IMR-90 (cell line): ENCODE measurements around the gene ENPP7. TPM values are rescaled to one million over a fixed set of nuclear protein-coding genes. Genes with fewer than 3 reads are reported as not detected.

Experiments
- ATAC-seq: fragments of 200-7000 bp; cut with Tn5 transposase; 2 replicates; pipeline ENCODE4 v1.9.1; 2020; ENCODE audit warnings: low read depth, mild to moderate bottlenecking, moderate library complexity
- BruUV-seq: library from RNA; stranded (reverse); fragments of 400-500 nt; replicated peaks from 2 replicates; lab custom pipeline; 2021; lab: Mats Ljungman, UMichigan
- CTCF ChIA-PET: fragments of 300-600 bp; formaldehyde crosslinking; extraction: SDS; loops from one replicate; lab custom pipeline; 2021; ENCODE audit warnings: antibody characterized with exemption; lab: Yijun Ruan, JAX
- POLR2A ChIA-PET: fragments of 300-600 bp; sonication (Branson Sonifier 250); formaldehyde crosslinking; loops from one replicate; lab custom pipeline; 2022; ENCODE audit warnings: antibody characterized with exemption; ENCODE audit not compliant: unreplicated experiment; lab: Charles Lee
- DNase-seq: peaks from one replicate; pipeline ENCODE4 v3.0.0; 2013
- H2AFZ ChIP-seq: replicated peaks from 2 replicates; pipeline ENCODE3; 2013; ENCODE audit warnings: low read length, mild to moderate bottlenecking; ENCODE audit not compliant: poor library complexity
- H2AK5ac ChIP-seq: 2 replicates; pipeline ENCODE4 v1.6.1; 2013; ENCODE audit warnings: low read depth, low read length, inconsistent platforms
- H2AK9ac ChIP-seq: replicated peaks from 2 replicates; pipeline ENCODE3; 2013; ENCODE audit warnings: mild to moderate bottlenecking, low read depth, low read length, moderate library complexity; ENCODE audit not compliant: poor library complexity
- H2BK120ac ChIP-seq: 2 replicates; pipeline ENCODE4 v1.6.1; 2013; ENCODE audit warnings: low read depth, low read length, inconsistent platforms
- H2BK15ac ChIP-seq: 3 replicates; pipeline ENCODE4 v1.6.1; 2013; ENCODE audit warnings: low read depth, low read length, inconsistent platforms
- H2BK20ac ChIP-seq: 2 replicates; pipeline ENCODE4 v1.6.1; 2013; ENCODE audit warnings: low read depth, mild to moderate bottlenecking, inconsistent platforms, low read length, moderate library complexity
- H2BK5ac ChIP-seq: 2 replicates; pipeline ENCODE4 v1.6.1; 2013; ENCODE audit warnings: mild to moderate bottlenecking, low read depth, low read length, inconsistent platforms; ENCODE audit not compliant: poor library complexity, severe bottlenecking
- H3K14ac ChIP-seq: replicated peaks from 2 replicates; pipeline ENCODE4 v1.6.1; 2013; ENCODE audit warnings: low read depth, low read length, inconsistent platforms
- H3K18ac ChIP-seq: 2 replicates; pipeline ENCODE4 v1.6.1; 2013; ENCODE audit warnings: low read depth, low read length, control low read depth
- H3K23ac ChIP-seq: 2 replicates; pipeline ENCODE4 v1.6.1; 2013; ENCODE audit warnings: low read depth, low read length, inconsistent platforms
- H3K27ac ChIP-seq: 2 replicates; pipeline ENCODE4 v1.5.1; 2013; ENCODE audit warnings: mild to moderate bottlenecking, control low read depth, low read length; ENCODE audit not compliant: insufficient read depth
- H3K27me3 ChIP-seq: 2 replicates; pipeline ENCODE4 v1.6.1; 2013; ENCODE audit warnings: low read length; ENCODE audit not compliant: control insufficient read depth, insufficient read depth
- H3K36me3 ChIP-seq: 2 replicates; pipeline ENCODE4 v1.6.1; 2013; ENCODE audit warnings: low read length, mixed read lengths; ENCODE audit not compliant: control insufficient read depth, insufficient read depth
- H3K4ac ChIP-seq: 2 replicates; pipeline ENCODE4 v1.6.1; 2013; ENCODE audit warnings: low read depth, low read length, inconsistent platforms
- H3K4me1 ChIP-seq: 2 replicates; pipeline ENCODE4 v1.6.1; 2013; ENCODE audit warnings: low read length, mixed read lengths; ENCODE audit not compliant: control insufficient read depth, insufficient read depth
- H3K4me2 ChIP-seq: 2 replicates; pipeline ENCODE4 v1.6.1; 2013; ENCODE audit warnings: low read depth, mild to moderate bottlenecking, control low read depth, low read length, moderate library complexity
- H3K4me3 ChIP-seq: 2 replicates; pipeline ENCODE4 v1.5.1; 2013; ENCODE audit warnings: low read depth, mild to moderate bottlenecking, control low read depth, low read length, moderate library complexity; ENCODE audit not compliant: insufficient read depth
- H3K56ac ChIP-seq: 2 replicates; pipeline ENCODE4 v1.6.1; 2013; ENCODE audit warnings: low read length, inconsistent platforms; ENCODE audit not compliant: insufficient read depth; ENCODE audit errors: extremely low read depth
- H3K79me1 ChIP-seq, 2 experiments: 2 replicates each; pipeline ENCODE4 v1.6.1; 2013; ENCODE audit warnings: low read length in 2 of 2, inconsistent platforms in 1 of 2, low read depth in 1 of 2
- H3K9ac ChIP-seq: 2 replicates; pipeline ENCODE4 v1.6.1; 2013; ENCODE audit warnings: low read depth, low read length, control low read depth
- H3K9me1 ChIP-seq: 2 replicates; pipeline ENCODE4 v1.6.1; 2013; ENCODE audit warnings: low read length, inconsistent platforms; ENCODE audit not compliant: insufficient read depth
- H3K9me3 ChIP-seq: 2 replicates; pipeline ENCODE4 v1.6.1; 2013; ENCODE audit warnings: low read length; ENCODE audit not compliant: control insufficient read depth, insufficient read depth
- H4K20me1 ChIP-seq: 2 replicates; pipeline ENCODE4 v1.6.1; 2013; ENCODE audit warnings: low read length, inconsistent platforms; ENCODE audit not compliant: insufficient read depth
- H4K5ac ChIP-seq: 2 replicates; pipeline ENCODE4 v1.6.1; 2013; ENCODE audit warnings: mild to moderate bottlenecking, low read depth, low read length, control low read depth
- H4K8ac ChIP-seq, 2 experiments: 2 replicates each; pipeline ENCODE4 v1.6.1; 2013; ENCODE audit warnings: low read depth in 2 of 2, low read length in 2 of 2, control low read depth in 1 of 2, inconsistent platforms in 1 of 2
- H4K91ac ChIP-seq: 2 replicates; pipeline ENCODE4 v1.6.1; 2013; ENCODE audit warnings: low read depth, low read length, inconsistent platforms; ENCODE audit not compliant: insufficient read depth
- BHLHE40 ChIP-seq: fragments of 150-350 bp; IDR thresholded peaks from 2 replicates; pipeline ENCODE4 v1.6.1; 2016; ENCODE audit warnings: mild to moderate bottlenecking, low read depth, low read length
- FOS ChIP-seq: fragments of 150-350 bp; IDR thresholded peaks from 2 replicates; pipeline ENCODE4 v1.6.1; 2016; ENCODE audit warnings: low read depth, low read length
- MXI1 ChIP-seq: IDR thresholded peaks from 2 replicates; pipeline ENCODE4 v1.6.1; 2012; ENCODE audit warnings: low read depth, mild to moderate bottlenecking, low read length, moderate library complexity, borderline replicate concordance
- NFE2L2 ChIP-seq: fragments of 150-350 bp; IDR thresholded peaks from 2 replicates; pipeline ENCODE4 v1.6.1; 2016; ENCODE audit warnings: low read depth, mild to moderate bottlenecking, low read length
- POLR2A ChIP-seq: IDR thresholded peaks from 2 replicates; pipeline ENCODE4 v1.6.1; 2012; ENCODE audit warnings: mild to moderate bottlenecking, low read depth, low read length
- RAD21 ChIP-seq: IDR thresholded peaks from 2 replicates; pipeline ENCODE4 v1.6.1; 2012; ENCODE audit warnings: low read length, improper control_type of control experiment
- RCOR1 ChIP-seq: IDR thresholded peaks from 2 replicates; pipeline ENCODE4 v1.6.1; 2012; ENCODE audit warnings: mild to moderate bottlenecking, low read length, improper control_type of control experiment; ENCODE audit not compliant: insufficient replicate concordance
- RFX5 ChIP-seq: IDR thresholded peaks from 2 replicates; pipeline ENCODE4 v1.8.0; 2012; ENCODE audit warnings: low read depth, mild to moderate bottlenecking, low read length, moderate library complexity
- SMC3 ChIP-seq: fragments of 150-350 bp; IDR thresholded peaks from 2 replicates; pipeline ENCODE4 v1.6.1; 2016; ENCODE audit warnings: low read depth, mild to moderate bottlenecking, antibody characterized with exemption, low read length, moderate library complexity
- WGBS, 2 experiments: methylation state at CpG; one replicate each; pipeline versions ENCODE4 v1.1.5 to v1.1.7; 2013; ENCODE audit warnings: missing lambda C conversion rate in 2 of 2; ENCODE audit not compliant: insufficient read length in 1 of 2; ENCODE audit errors: extremely low coverage in 2 of 2; 5-methylcytosine and 5-hydroxymethylcytosine counted together
- dilution Hi-C: fragments of 300-500 bp; cut with HindIII; formaldehyde crosslinking; loops from one replicate; pipeline ENCODE4 v1.14.3; 2018; ENCODE audit warnings: low sequenced_read_pairs; ENCODE audit not compliant: unreplicated experiment
- in situ Hi-C: fragments of 300-500 bp; cut with MboI; formaldehyde crosslinking; loops from 3 replicates; pipeline ENCODE4 v1.14.3; 2019; ENCODE audit warnings: low sequenced_read_pairs, inconsistent platforms, mixed read lengths
- intact Hi-C: fragments of 100-400 bp; cut with micrococcal nuclease; formaldehyde crosslinking; loops from 2 replicates; pipeline ENCODE4 v1.10.0; 2022
- polyA plus RNA-seq, 3 experiments: library from polyadenylated mRNA; depleted of rRNA; stranded (reverse); fragments of >200 nt; gene quantifications; 2 replicates each; pipeline ENCODE4 v1.2.3, GENCODE V29; 2012; ENCODE audit warnings: low replicate concordance in 1 of 3
- total RNA-seq: library from RNA; depleted of rRNA; stranded (reverse); fragments of >200 nt; gene quantifications from 2 replicates; pipeline ENCODE4 v1.2.3, GENCODE V29; 2012
- TF ChIP-seq, protein P1 (sequence below): conservative IDR thresholded peaks from 2 replicates; pipeline ENCODE4 v1.5.1; 2012; ENCODE audit warnings: mild to moderate bottlenecking, low read depth, low read length, improper control_type of control experiment

The ENPP7 gene
- total and polyA plus RNA-seq, 2 of the 4 experiments (the other 2 are of a cell fraction): not detected

- H3K14ac ChIP-seq: no peak overlapping the region
- H4K91ac ChIP-seq: no peak overlapping the region
- intact Hi-C loops (no loop called here), in situ Hi-C loops (no loop called here), dilution Hi-C loops (no loop called here)
- no peak overlapping the region for H2AK9ac ChIP-seq
- H4K5ac ChIP-seq: no peak overlapping the region
- no peak overlapping the region for H3K4ac ChIP-seq
- CTCF ChIA-PET: interaction anchor here (0.5 kb wide), 1 partner anchor 135 kb away, joined by 4 read pairs; no protein-coding TSS in a partner anchor
- WGBS, 2 experiments: 6% methylated on average over 3 of the region's 8 CpGs; no CpG with 5 or more reads in 1 of the 2 experiments
- H3K36me3 ChIP-seq: no peaks in the 10 kb centered on the region
- H2BK120ac ChIP-seq: no peak overlapping the region
- POLR2A ChIA-PET: no interaction called here
- H4K8ac ChIP-seq: no peak overlapping the region
- H4K20me1 ChIP-seq: no peaks in the 10 kb centered on the region
- H2AFZ ChIP-seq: no peak overlapping the region
- H2BK20ac ChIP-seq: no peak overlapping the region
- H3K9me3 ChIP-seq: no peaks in the 10 kb centered on the region
- no peak for ATAC-seq
- no peaks in the 10 kb centered on the region for H3K79me1 ChIP-seq
- no peak for DNase-seq
- BruUV-seq: no TSS peak
- TF ChIP-seq SMC3: no peak
- no peak for TF ChIP-seq RAD21
- no peak for TF ChIP-seq RFX5
- no peak for TF ChIP-seq POLR2A
- no peak for TF ChIP-seq RCOR1
- TF ChIP-seq MXI1: no peak
- no peak for TF ChIP-seq BHLHE40
- TF ChIP-seq FOS: no peak
- no peak for TF ChIP-seq NFE2L2
- TF ChIP-seq, protein P1, sequence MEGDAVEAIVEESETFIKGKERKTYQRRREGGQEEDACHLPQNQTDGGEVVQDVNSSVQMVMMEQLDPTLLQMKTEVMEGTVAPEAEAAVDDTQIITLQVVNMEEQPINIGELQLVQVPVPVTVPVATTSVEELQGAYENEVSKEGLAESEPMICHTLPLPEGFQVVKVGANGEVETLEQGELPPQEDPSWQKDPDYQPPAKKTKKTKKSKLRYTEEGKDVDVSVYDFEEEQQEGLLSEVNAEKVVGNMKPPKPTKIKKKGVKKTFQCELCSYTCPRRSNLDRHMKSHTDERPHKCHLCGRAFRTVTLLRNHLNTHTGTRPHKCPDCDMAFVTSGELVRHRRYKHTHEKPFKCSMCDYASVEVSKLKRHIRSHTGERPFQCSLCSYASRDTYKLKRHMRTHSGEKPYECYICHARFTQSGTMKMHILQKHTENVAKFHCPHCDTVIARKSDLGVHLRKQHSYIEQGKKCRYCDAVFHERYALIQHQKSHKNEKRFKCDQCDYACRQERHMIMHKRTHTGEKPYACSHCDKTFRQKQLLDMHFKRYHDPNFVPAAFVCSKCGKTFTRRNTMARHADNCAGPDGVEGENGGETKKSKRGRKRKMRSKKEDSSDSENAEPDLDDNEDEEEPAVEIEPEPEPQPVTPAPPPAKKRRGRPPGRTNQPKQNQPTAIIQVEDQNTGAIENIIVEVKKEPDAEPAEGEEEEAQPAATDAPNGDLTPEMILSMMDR: no peak
- no peak overlapping the region for H3K9ac ChIP-seq
- H3K27me3 ChIP-seq: peaks cover 68% of the 10 kb centered on the region
- H3K4me1 ChIP-seq: no peaks in the 10 kb centered on the region
- H2AK5ac ChIP-seq: no peak overlapping the region
- no peak overlapping the region for H2BK5ac ChIP-seq
- no peak overlapping the region for H3K56ac ChIP-seq
- H3K4me2 ChIP-seq: no peak overlapping the region
- no peak overlapping the region for H3K23ac ChIP-seq
- H3K18ac ChIP-seq: no peak overlapping the region
- H3K4me3 ChIP-seq: no peak overlapping the region
- no peak overlapping the region for H2BK15ac ChIP-seq
- H3K27ac ChIP-seq: no peak overlapping the region
- no peaks in the 10 kb centered on the region for H3K9me1 ChIP-seq
Observed at GRCh38 chr17:79740413-79740812, 9.7 kb downstream of the ENPP7 start.
